C4-2B (cell line): ENCODE measurements around the gene ERC1.

ENCODE experiments used
- CTCF ChIP-seq: fragments of 450-650 bp; conservative IDR thresholded peaks from 2 replicates; pipeline ENCODE4 v1.5.1; 2017; ENCODE audit warnings: mild to moderate bottlenecking
- ZFX ChIP-seq: fragments of 450-650 bp; IDR thresholded peaks from 2 replicates; pipeline ENCODE4 v1.6.1; 2017

GRCh38 chr12:1006255-1006654, 15.2 kb downstream of the ERC1 start:
- no peak for TF ChIP-seq CTCF
- no peak for TF ChIP-seq ZFX
